ENCODE data around the gene ZMIZ1.

The ZMIZ1 gene

GRCh38 chr10:79070081-79070605, 1.4 kb downstream of the ZMIZ1 start:
- peaks cover 8% of the 10 kb centered on the region for H3K79me1 ChIP-seq (replicated peaks; ENCODE audit: low read length, poor library complexity, severe bottlenecking)
- H3K27ac ChIP-seq (ENCODE audit: low read length, poor library complexity, severe bottlenecking): peak overlapping the region; percentile 90
- H2AK5ac ChIP-seq (ENCODE audit: low read length, severe bottlenecking): no peak overlapping the region
- H2AFZ ChIP-seq (ENCODE audit: low read depth, low read length): no peak overlapping the region
- H3K9ac ChIP-seq (ENCODE audit: low read length): peak overlapping the region; percentile 97
- H2BK12ac ChIP-seq (ENCODE audit: low read length in 2 of 2): peak overlapping the region; percentile 57 to 99
- peak overlapping the region in 1 of 2 experiments; percentile 91 for H3K4ac ChIP-seq (ENCODE audit: low read depth in 1 of 2, low read length in 2 of 2)
- peak overlapping the region; percentile 96 for H2BK5ac ChIP-seq (ENCODE audit: low read depth, low read length, poor library complexity, severe bottlenecking)
- H3K18ac ChIP-seq (ENCODE audit: low read depth in 1 of 2, low read length in 2 of 2): peak overlapping the region; percentile 98 to 99
- peak overlapping the region; percentile 99 for H4K91ac ChIP-seq (ENCODE audit: low read length)
- peak overlapping the region in 1 of 2 experiments; percentile 100 for H3K14ac ChIP-seq (ENCODE audit: low read length in 2 of 2)
- peak overlapping the region; percentile 99 for H2BK120ac ChIP-seq (ENCODE audit: low read depth, low read length)
- no peaks in the 10 kb centered on the region for H3K9me3 ChIP-seq (ENCODE audit: control insufficient read depth, low read length)
- H3K36me3 ChIP-seq (ENCODE audit: control insufficient read depth in 1 of 2, insufficient read depth in 2 of 2, low read depth in 1 of 2, low read length in 2 of 2): peaks cover 6 to 15% of the 10 kb centered on the region in 2 experiments
- H3K27me3 ChIP-seq (ENCODE audit: control insufficient read depth in 1 of 2, insufficient read depth in 1 of 2, low read length in 2 of 2): no peaks in the 10 kb centered on the region
- H3K4me3 ChIP-seq (ENCODE audit: insufficient read depth in 1 of 2, low read depth in 1 of 2, low read length in 2 of 2): peak overlapping the region; percentile 88 to 97
- H3K23ac ChIP-seq (ENCODE audit: low read length in 2 of 2): peak overlapping the region in 1 of 2 experiments; percentile 97
- H3K4me1 ChIP-seq (ENCODE audit: control insufficient read depth, insufficient read depth, low read depth, low read length): peaks cover 48% of the 10 kb centered on the region
- H4K8ac ChIP-seq (ENCODE audit: low read length): no peak overlapping the region
- H2BK15ac ChIP-seq (ENCODE audit: low read depth, poor library complexity, severe bottlenecking): peak overlapping the region; percentile 99
- WGBS: 1% methylated on average over 44 of the region's 55 CpGs
- peak overlapping the region; percentile 84 for H3K4me2 ChIP-seq (ENCODE audit: low read length, poor library complexity, severe bottlenecking)
- peak; percentile 64 for DNase-seq

- Histone ChIP-seq H3K14ac (ENCODE audit: low read length in 2 of 2) (peak overlapping the region in 1 of 2 experiments; percentile 100), H3K4me1 (ENCODE audit: control insufficient read depth, insufficient read depth, low read depth, low read length) (peaks cover 54% of the 10 kb centered on the region), H3K4me2 (ENCODE audit: low read length, poor library complexity, severe bottlenecking) (peak overlapping the region; percentile 84), H4K8ac (ENCODE audit: low read length) (no peak overlapping the region), H3K4me3 (ENCODE audit: insufficient read depth in 1 of 2, low read depth in 1 of 2, low read length in 2 of 2) (peak overlapping the region; percentile 88 to 97), H3K9ac (ENCODE audit: low read length) (peak overlapping the region; percentile 93), H2BK120ac (ENCODE audit: low read depth, low read length) (peak overlapping the region; percentile 99), H4K91ac (ENCODE audit: low read length) (peak overlapping the region; percentile 99), H3K36me3 (ENCODE audit: control insufficient read depth in 1 of 2, insufficient read depth in 2 of 2, low read depth in 1 of 2, low read length in 2 of 2) (peaks cover 10 to 16% of the 10 kb centered on the region in 2 experiments), H2AFZ (ENCODE audit: low read depth, low read length) (no peak overlapping the region), H3K27me3 (ENCODE audit: control insufficient read depth in 1 of 2, insufficient read depth in 1 of 2, low read length in 2 of 2) (no peaks in the 10 kb centered on the region), H2BK15ac (ENCODE audit: low read depth, poor library complexity, severe bottlenecking) (peak overlapping the region; percentile 91), H3K23ac (ENCODE audit: low read length in 2 of 2) (peak overlapping the region; percentile 8 to 97), H2BK12ac (ENCODE audit: low read length in 2 of 2) (peak overlapping the region; percentile 57 to 99), H3K27ac (ENCODE audit: low read length, poor library complexity, severe bottlenecking) (peak overlapping the region; percentile 90), H3K18ac (ENCODE audit: low read depth in 1 of 2, low read length in 2 of 2) (peak overlapping the region; percentile 98 to 99), H3K9me3 (ENCODE audit: control insufficient read depth, low read length) (no peaks in the 10 kb centered on the region), H2BK5ac (ENCODE audit: low read depth, low read length, poor library complexity, severe bottlenecking) (peak overlapping the region; percentile 95), H3K79me1 (replicated peaks; ENCODE audit: low read length, poor library complexity, severe bottlenecking) (peaks cover 8% of the 10 kb centered on the region), H3K4ac (ENCODE audit: low read depth in 1 of 2, low read length in 2 of 2) (peak overlapping the region; percentile 29 to 86), H2AK5ac (ENCODE audit: low read length, severe bottlenecking) (no peak overlapping the region)
- under 1% methylated on average over 32 of the region's 32 CpGs for WGBS
- peak; percentile 88 for DNase-seq
Measured at GRCh38 chr10:79070606-79071395, 2.0 kb downstream of the ZMIZ1 start.

- peak overlapping the region; percentile 90 for H3K27ac ChIP-seq (ENCODE audit: low read length, poor library complexity, severe bottlenecking)
- WGBS: 6% methylated on average over 15 of the region's 18 CpGs
- peak overlapping the region; percentile 71 for H4K91ac ChIP-seq (ENCODE audit: low read length)
Measured at GRCh38 chr10:79071396-79071923, 2.7 kb downstream of the ZMIZ1 start.

GRCh38 chr10:79072041-79072441, 3.3 kb downstream of the ZMIZ1 start:
- H2AFZ ChIP-seq (ENCODE audit: low read depth, low read length): no peak overlapping the region
- peak overlapping the region in 1 of 2 experiments; percentile 85 for H3K18ac ChIP-seq (ENCODE audit: low read depth in 1 of 2, low read length in 2 of 2)
- H3K4me1 ChIP-seq (ENCODE audit: control insufficient read depth, insufficient read depth, low read depth, low read length): peaks cover 56% of the 10 kb centered on the region
- H3K23ac ChIP-seq (ENCODE audit: low read length in 2 of 2): no peak overlapping the region
- H4K91ac ChIP-seq (ENCODE audit: low read length): no peak overlapping the region
- peaks cover 4% of the 10 kb centered on the region for H3K79me1 ChIP-seq (replicated peaks; ENCODE audit: low read length, poor library complexity, severe bottlenecking)
- H2AK5ac ChIP-seq (ENCODE audit: low read length, severe bottlenecking): no peak overlapping the region
- H3K4ac ChIP-seq (ENCODE audit: low read depth in 1 of 2, low read length in 2 of 2): no peak overlapping the region
- whole genome bisulfite sequencing: 65% methylated on average over 8 of the region's 8 CpGs
- H3K9ac ChIP-seq (ENCODE audit: low read length): peak overlapping the region; percentile 93
- no peak overlapping the region for H4K8ac ChIP-seq (ENCODE audit: low read length)
- H3K36me3 ChIP-seq (ENCODE audit: control insufficient read depth in 1 of 2, insufficient read depth in 2 of 2, low read depth in 1 of 2, low read length in 2 of 2): peaks cover 10 to 25% of the 10 kb centered on the region in 2 experiments
- DNase-seq: no peak
- no peak overlapping the region for H2BK120ac ChIP-seq (ENCODE audit: low read depth, low read length)
- no peak overlapping the region for H2BK15ac ChIP-seq (ENCODE audit: low read depth, poor library complexity, severe bottlenecking)
- peak overlapping the region; percentile 22 for H3K27ac ChIP-seq (ENCODE audit: low read length, poor library complexity, severe bottlenecking)
- H3K27me3 ChIP-seq (ENCODE audit: control insufficient read depth in 1 of 2, insufficient read depth in 1 of 2, low read length in 2 of 2): no peaks in the 10 kb centered on the region
- peak overlapping the region; percentile 44 for H3K4me2 ChIP-seq (ENCODE audit: low read length, poor library complexity, severe bottlenecking)
- H3K4me3 ChIP-seq (ENCODE audit: insufficient read depth in 1 of 2, low read depth in 1 of 2, low read length in 2 of 2): peak overlapping the region in 1 of 2 experiments; percentile 97
- no peak overlapping the region for H2BK5ac ChIP-seq (ENCODE audit: low read depth, low read length, poor library complexity, severe bottlenecking)
- peak overlapping the region in 1 of 2 experiments; percentile 1 for H3K14ac ChIP-seq (ENCODE audit: low read length in 2 of 2)
- no peaks in the 10 kb centered on the region for H3K9me3 ChIP-seq (ENCODE audit: control insufficient read depth, low read length)
- H2BK12ac ChIP-seq (ENCODE audit: low read length in 2 of 2): no peak overlapping the region

More at GRCh38 chr10:79071396-79071923, 2.7 kb downstream of the ZMIZ1 start:
- Histone ChIP-seq H2AFZ (ENCODE audit: low read depth, low read length) (no peak overlapping the region), H3K9me3 (ENCODE audit: control insufficient read depth, low read length) (no peaks in the 10 kb centered on the region), H4K8ac (ENCODE audit: low read length) (peak overlapping the region; percentile 24), H3K23ac (ENCODE audit: low read length in 2 of 2) (peak overlapping the region in 1 of 2 experiments; percentile 6), H3K4me1 (ENCODE audit: control insufficient read depth, insufficient read depth, low read depth, low read length) (peaks cover 56% of the 10 kb centered on the region), H3K4me3 (ENCODE audit: insufficient read depth in 1 of 2, low read depth in 1 of 2, low read length in 2 of 2) (peak overlapping the region; percentile 88 to 97), H3K4me2 (ENCODE audit: low read length, poor library complexity, severe bottlenecking) (peak overlapping the region; percentile 84), H3K18ac (ENCODE audit: low read depth in 1 of 2, low read length in 2 of 2) (peak overlapping the region; percentile 98 to 99), H3K79me1 (replicated peaks; ENCODE audit: low read length, poor library complexity, severe bottlenecking) (peaks cover 4% of the 10 kb centered on the region), H2BK15ac (ENCODE audit: low read depth, poor library complexity, severe bottlenecking) (no peak overlapping the region), H3K9ac (ENCODE audit: low read length) (peak overlapping the region; percentile 93), H3K36me3 (ENCODE audit: control insufficient read depth in 1 of 2, insufficient read depth in 2 of 2, low read depth in 1 of 2, low read length in 2 of 2) (peaks cover 10 to 22% of the 10 kb centered on the region in 2 experiments), H2AK5ac (ENCODE audit: low read length, severe bottlenecking) (peak overlapping the region; percentile 70), H3K4ac (ENCODE audit: low read depth in 1 of 2, low read length in 2 of 2) (peak overlapping the region; percentile 29 to 47), H3K27me3 (ENCODE audit: control insufficient read depth in 1 of 2, insufficient read depth in 1 of 2, low read length in 2 of 2) (no peaks in the 10 kb centered on the region), H3K14ac (ENCODE audit: low read length in 2 of 2) (no peak overlapping the region), H2BK12ac (ENCODE audit: low read length in 2 of 2) (peak overlapping the region; percentile 28 to 38), H2BK120ac (ENCODE audit: low read depth, low read length) (peak overlapping the region; percentile 91), H2BK5ac (ENCODE audit: low read depth, low read length, poor library complexity, severe bottlenecking) (peak overlapping the region; percentile 45)
- DNase-seq: no peak

Measured in mesenchymal stem cell (in vitro differentiated cells and primary cell).